ENCODE data around the gene TCEAL8.

Gene TCEAL8

DNA sequence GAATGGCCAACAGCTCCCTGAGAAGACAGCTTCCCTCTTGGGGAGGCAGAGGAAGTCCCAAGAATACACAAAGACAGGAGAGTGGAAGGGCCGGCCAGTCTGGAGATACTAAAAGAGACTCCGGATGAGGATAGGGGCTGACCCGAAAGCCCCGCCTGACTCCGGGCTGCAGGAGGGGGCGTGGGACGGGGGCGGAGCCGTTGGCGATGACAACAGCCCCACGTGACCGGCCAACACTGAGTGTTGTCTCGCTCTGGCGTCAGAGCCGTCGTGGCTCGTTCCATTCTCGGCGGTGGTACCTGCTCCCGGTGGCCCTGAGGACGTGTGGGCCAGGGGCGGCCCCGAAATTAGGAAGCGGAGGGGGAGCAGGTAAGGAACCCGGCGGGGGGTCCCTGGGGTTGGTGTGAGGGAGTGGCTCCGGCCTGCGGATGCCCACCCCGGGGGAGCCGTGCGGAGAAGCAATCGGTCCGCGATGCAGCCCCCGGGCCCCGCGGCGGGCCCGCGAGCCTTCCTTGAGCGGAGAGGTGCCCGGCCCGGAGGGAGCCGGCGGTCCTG, 40.0 kb downstream of the TCEAL8 start, which contains the start of gene BEX4:
BEX4 (plus strand) TSS at position 239 of the 555 bp plus-strand sequence. CDS start 1,046 bp downstream, outside the sequence.
- DNase-seq: peak; percentile 85 to 92 (median 87)

DNA sequence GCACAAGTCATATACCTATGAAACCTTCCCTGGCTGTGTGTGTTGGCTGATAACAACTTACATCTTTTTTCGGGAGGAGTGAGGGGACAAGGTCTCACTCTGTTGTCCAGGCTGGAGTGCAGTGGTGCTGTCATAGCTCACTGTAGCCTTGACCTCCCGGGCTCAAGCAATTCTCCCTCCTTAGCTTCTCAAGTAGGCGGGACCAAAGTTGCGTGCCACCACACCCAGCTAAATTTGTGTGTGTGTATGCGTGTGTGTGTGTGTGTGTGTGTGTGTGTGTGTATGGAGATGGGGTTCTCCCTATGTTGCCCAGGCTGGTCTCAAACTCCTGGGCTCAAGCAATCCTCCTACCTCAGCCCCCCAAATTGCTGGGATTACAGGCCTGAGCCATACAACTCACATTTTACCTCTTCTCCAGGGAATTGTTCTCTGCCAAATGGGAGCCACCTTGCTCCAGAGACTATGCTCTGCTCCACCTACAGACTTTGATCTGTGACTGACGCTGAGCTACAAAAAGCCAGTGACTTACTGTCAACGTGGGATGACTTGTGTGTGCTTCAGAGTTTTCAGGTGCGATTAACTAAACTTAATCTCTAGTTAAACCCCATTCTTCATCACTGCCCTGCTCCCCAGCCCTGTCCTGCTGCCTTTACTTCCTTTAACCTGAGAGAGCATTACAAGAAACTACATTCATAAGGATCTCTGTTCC, 42.1 kb downstream of the TCEAL8 start:
- no peak for DNase-seq

DNA sequence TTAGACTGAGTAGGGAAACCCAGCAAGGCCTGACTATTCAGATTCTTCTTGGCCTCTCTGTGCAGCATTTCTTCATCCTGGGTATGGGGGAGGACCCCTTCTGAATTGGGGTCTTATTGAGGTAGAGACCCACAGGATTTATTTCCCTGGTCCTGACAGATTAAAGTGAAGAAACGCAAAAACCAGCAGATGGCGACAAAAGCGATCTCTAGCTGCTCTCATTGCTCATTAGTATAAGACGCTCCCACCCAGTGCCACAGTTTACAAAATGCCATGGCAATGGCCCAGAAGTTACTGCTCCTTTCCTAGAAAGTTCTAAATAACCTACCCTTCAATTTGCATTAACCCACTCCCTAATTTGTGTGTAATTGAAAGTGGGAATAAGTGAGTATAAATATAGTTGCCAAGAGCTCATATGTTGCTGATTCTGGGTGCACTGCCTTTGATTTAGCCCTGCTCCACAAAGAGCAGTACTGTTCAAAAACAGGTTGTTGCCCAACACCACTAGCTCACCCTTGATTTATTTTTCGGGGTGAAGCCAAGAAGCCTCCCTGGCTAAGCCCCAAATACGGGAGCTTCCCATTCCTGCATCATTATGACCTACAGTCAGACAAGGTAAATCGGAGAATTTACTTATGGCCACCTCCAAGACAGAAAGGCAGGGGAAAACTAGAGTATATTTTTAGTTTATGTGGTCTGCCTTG, 43.8 kb downstream of the TCEAL8 start:
- DNase-seq: peak; percentile 64 to 66 (median 65)

DNA sequence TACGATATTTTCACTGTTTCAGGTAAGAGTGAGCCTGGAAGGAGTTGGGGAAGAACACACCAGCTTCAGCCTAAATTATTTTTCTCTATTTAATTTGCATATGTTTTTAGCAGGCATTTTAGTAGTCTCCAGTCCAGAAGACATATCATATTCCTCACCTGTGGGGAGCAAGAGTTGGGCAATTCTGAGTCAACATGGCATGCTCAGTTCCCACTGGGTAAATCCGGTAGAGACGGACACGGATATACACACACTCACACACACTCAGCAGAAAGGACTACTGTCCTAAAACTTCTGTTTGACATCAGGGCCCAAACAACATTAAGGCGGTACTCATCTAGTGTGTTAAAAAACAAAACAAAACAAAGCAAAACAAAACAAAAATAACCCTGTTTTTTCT, 44.9 kb downstream of the TCEAL8 start:
- no peak for DNase-seq

Measured in suppressor macrophage treated with lipopolysaccharide for 1 hour (primary cell).